GM18505 (cell line): ENCODE results near the gene TADA1.
"Not testable (repeated sequence)": the region's sequence is repeated elsewhere in the genome, so short reads cannot be mapped to it uniquely, and the experiment has no call there.

Experiments used
- ATAC-seq: cut with Tn5 transposase; IDR thresholded peaks from one replicate; pipeline ENCODE4 v1.9.1; 2021; ENCODE audit not compliant: unreplicated experiment
- POLR2A ChIP-seq: IDR thresholded peaks from 4 replicates; pipeline ENCODE4 v1.6.1; 2011; ENCODE audit warnings: borderline replicate concordance; ENCODE audit not compliant: insufficient read depth, insufficient read length; ENCODE audit errors: extremely low read depth

The TADA1 gene

DNA sequence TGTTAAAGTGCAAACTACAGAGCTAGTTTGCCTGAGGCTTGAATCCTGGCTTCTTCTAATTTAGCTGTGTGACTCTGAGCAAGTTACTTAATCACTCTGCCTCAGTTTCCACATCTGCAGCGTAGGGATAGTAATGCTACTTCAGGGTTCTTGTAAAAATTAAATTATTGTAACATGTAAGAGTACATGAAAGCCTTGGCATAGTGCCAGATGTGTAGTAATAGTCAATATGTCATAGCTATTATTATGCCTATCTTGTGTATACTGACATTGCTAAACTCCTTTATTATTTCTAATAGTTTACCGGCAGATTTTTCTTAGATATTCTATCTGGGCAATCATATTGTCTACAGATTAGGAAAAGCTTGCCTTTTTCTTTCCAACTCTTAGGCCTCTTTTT lies 6.8 kb upstream of the TADA1 start:
- ATAC-seq: no peak
- no peak for TF ChIP-seq POLR2A

DNA sequence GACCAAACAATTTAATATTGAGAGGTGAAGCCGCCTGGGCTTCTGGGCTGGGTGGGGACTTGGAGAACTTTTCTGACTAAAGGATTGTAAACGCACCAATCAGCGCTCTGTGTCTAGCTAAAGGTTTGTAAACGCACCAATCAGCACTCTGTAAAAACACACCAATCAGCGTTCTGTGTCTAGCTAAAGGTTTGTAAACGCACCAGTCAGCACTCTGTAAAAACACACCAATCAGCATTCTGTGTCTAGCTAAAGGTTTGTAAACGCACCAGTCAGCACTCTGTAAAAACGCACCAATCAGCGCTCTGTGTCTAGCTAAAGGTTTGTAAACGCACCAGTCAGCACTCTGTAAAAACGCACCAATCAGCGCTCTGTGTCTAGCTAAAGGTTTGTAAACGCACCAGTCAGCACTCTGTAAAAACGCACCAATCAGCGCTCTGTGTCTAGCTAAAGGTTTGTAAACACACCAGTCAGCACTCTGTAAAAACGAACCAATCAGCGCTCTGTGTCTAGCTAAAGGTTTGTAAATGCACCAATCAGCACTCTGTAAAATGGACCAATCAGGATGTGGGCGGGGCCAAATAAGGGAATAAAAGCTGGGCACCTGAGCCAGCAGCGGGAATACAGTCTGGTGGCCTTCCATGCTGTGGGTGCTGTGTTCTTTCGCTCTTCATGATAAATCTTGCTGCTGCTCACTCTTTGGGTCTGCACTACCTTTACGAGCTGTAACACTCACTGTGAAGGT lies 2.3 kb upstream of the TADA1 start:
- ATAC-seq: not testable (repeated sequence)

DNA sequence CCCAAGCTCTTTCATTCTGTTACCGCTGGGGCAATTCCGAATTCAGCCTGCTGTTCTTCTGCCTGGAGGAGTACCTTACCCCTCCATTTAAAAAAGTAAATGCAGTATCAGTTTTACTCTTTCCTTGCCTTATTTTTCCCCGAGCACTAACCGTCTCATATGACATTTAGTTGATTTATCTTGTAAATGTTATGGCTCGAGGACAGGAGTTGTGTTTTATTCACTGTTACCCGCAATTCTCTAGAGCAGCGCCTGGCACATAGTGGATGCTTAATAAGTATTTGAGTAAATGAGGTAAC lies 425 bp upstream of the TADA1 start:
- ATAC-seq: no peak
- TF ChIP-seq POLR2A: no peak

DNA sequence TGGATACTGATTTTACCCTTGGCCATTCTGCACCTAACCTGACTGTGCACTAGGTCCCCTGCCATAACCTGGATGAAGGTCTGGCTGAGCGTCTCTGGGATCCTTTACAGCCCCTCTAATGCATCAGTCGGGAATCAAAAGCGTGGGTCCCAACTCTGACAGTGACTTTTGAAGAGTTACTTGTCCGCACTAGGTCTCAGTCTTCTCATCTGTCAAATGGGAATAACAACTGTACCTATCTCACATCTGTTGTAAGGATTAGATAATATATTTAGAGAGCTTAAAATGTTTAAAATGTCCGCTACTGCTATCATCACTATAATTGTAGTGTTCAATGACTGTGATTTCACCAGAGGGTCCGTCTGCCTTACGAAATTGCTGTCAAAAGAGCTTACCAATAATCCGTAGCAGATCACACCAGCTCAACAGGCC lies 746 bp downstream of the TADA1 start:
- no peak for TF ChIP-seq POLR2A
- ATAC-seq: no peak

DNA sequence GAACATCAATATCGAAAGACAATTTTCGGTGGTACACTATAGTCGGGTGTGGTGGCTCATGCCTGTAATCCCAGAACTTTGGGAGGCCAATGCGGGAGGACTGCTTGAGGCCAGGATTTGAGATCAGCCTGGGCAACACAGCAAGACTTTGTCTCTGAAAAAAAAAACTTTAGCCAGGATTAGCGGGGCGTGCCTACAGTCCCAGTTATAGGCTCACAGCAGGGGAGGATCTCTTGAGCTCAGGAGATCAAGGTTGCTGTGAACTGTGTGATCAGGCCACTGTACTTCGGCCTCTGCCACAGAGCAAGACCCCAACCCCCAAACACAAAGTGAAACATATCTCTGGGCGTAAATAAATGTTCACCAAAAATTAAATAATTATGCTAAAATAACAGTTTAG lies 1.6 kb downstream of the TADA1 start:
- TF ChIP-seq POLR2A: no peak
- no peak for ATAC-seq

DNA sequence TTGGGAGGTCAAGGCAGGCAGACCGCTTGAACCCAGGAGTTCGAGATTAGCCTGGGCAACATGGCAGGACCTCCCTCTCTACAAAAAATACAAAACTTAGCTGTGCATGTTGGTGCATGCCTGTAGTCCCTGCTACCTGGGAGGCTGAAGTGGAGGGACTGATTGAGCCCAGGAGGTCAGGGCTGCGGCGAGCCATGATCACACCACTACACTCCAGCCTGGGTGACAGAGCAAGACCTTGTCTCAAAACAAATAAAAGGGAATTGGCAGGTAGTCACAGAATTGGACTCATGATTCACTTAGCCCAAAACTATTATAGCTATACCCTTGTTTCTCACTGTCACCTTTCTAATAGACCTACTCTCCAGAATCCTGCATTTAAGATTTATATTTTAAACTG lies 5.5 kb downstream of the TADA1 start:
- ATAC-seq: no peak

DNA sequence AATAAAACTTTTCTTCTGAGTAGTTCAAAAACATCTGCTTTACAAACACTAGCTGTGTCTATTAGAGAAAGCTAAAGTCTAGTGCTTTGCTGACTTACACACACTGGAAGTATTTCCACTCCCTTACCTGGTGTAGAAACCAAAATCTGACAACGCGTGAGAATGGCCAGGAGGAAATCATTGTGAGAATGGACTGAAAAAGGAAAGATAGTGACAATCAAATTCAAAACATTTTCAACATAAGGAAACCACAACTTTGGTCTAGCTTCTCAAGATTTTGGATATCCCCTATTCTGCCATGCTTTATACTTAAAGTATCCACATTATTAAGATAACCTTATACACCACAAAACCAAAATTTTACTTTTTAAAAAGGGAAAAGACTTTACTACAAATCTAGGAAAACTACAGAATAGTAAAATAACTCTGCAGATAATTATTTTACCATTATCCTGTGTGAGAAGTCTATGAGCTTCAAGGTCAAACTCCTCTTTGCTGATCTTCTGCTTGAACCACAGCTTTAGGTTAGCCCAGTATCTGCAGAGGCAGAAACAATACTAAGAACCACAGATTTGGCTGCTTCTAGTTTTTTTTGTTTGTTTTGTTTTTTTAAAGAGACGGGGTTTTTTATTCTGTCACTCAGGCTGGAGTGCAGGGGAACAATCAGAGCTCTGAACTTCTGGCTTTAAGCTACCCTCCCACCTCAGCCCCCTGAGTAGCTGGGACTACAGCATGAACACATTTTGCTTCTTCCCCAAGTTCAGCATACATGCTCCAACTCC lies 6.6 kb downstream of the TADA1 start:
- no peak for TF ChIP-seq POLR2A
- ATAC-seq: no peak

More for the DNA sequence above, 5.5 kb downstream of the TADA1 start:
- TF ChIP-seq POLR2A: no peak

DNA sequence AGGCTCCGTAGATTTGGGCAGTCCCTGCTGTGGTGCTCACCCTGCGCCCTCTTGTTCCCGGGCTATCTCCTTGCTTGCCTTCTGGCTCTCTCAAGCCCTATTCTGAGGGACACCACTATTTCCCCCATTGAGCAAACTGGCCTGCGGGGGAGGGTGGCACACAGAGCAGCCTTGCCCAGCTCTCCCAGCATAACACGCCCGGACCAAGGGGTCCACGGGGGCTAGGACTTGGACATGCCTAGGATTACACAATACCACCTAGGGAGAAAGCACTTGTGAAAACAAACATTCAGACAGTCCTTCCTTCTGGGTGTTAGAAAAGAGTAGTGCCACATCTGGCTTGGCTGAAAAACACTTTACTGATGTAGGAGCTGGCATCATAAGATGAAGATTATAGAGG lies 7.4 kb downstream of the TADA1 start:
- TF ChIP-seq POLR2A: no peak
- ATAC-seq: no peak

DNA sequence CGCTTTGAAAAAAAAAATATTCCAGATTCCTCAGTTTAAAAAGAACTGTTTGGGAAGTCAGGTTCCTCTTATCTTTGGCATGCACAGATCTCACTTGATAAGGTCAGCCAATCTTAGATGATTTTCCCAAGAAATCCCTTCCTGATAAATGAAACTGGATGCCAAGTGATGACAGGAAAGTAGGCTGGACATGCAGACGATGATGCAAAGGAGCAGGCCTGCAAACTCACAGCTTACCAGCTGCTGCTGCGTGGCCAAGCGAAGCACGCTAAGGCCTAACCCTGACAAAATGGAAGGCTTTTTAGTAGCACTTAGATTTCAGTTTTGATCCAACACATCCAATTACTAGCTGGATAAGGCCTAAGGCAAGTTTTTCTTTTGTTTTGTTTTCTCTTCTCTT lies 10.1 kb downstream of the TADA1 start:
- no peak for ATAC-seq

DNA sequence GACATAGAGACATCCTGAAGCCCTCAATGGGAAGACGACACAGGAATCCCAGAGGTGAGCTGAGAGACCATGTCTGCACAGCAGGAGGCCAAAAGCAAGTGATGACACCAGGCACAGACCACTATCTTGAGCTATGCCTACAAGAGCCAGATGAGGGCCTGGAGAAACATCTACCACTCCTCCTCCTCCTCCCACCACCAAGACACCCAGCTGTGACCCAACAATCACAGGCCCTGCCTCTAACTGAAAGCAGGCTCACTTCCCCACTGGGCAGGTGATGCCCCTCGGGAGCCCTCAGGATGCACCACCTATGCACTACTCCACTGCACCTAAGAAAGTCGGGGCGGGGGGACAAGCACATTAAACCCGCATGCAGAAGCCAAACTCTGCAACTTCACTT lies 16.5 kb downstream of the TADA1 start:
- ATAC-seq: no peak
- TF ChIP-seq POLR2A: no peak

More for the DNA sequence above, 10.1 kb downstream of the TADA1 start:
- no peak for TF ChIP-seq POLR2A

DNA sequence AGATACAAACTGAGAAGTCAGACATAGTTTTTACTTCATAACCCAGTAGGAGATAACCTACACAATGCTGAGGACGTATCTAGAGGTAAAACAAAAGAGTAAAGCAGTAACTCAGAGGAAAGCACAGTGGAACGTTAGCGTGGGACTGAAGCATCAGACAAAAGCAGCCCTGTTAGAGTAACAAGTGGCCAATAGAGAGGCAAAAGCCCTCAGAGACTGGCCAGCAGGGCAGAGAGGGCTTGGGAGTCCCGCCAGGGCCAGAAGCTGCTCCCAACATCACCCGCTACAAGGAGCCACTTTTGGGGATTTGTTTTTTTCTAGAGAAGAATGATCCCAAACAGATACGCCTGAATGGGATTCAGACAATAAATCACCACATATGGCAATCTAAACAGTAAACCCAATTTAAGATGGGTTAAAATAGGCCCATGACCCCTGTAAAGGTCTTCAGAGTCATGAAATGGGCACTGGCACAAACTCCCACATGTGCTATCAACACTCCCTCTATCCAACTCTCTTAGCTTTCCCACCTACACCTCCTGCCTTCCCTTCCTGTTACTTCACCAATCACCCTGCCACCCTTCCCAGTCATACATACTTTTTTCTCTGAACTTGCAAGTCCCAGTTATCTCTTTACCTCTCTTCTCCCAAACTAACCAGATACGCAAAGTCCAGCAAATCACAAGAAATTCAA lies 17.2 kb downstream of the TADA1 start:
- no peak for ATAC-seq
- no peak for TF ChIP-seq POLR2A

DNA sequence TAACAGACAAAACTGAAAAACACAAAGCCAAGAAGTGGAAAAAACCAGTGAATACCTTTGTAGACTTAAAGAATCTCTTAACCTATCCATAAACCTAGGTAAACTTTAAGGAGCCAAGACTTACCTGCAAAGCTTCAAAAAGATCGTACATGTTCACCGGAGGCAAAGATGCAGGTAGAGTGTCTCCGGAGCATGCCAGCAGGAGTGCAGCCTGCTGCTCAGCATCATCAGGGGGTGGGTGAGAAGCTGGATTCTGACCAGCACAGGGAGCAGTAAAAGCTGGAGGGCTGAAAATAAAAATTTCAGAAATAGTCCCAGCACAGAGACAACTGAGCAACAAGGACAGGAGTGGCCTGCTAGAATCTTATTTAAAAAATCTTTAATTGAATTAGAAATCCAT lies 18.1 kb downstream of the TADA1 start:
- no peak for ATAC-seq
- no peak for TF ChIP-seq POLR2A

DNA sequence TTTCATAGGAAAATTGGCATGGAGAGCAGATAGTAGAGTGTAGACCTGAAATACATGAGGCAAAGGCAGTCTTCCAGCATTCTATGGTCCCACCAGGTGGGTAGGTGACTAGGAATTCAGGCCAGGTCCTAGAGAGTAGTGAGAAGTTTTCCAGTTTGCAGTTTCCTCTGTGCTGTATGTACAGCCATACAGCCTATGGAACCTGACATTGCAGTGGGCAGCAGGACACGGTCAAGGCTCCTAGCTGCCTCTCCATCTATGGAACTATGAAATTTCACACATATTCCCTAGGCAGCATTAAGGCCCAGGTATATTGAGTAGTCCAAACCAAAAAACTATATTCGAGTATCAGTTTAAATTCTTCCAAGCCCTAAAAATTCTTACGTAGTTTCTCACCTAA lies 20.5 kb downstream of the TADA1 start:
- no peak for TF ChIP-seq POLR2A
- no peak for ATAC-seq

DNA sequence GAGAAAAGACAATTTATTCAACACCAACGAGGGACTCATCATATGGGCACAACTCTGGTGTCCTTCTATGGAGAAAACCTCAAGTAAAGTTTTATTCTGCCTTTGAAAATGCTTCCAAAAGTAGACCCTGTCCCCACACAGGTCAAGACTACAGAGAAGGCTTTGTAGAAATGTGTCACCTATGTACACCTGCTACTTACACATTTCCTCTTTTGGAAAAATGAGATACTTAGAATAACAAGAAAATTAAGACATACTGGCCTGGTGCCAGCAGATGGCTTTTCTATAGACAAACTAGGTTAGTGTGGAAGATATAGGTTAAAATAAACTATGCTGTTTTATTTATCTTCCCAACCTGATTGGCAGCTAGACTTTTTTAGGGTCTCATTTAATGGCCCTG lies 23.1 kb downstream of the TADA1 start:
- ATAC-seq: no peak
- TF ChIP-seq POLR2A: no peak
